ENCODE results near the gene STK40.
A peak's percentile ranks its signal among the peaks of the same experiment; 100 is the strongest.

Gene STK40

DNA sequence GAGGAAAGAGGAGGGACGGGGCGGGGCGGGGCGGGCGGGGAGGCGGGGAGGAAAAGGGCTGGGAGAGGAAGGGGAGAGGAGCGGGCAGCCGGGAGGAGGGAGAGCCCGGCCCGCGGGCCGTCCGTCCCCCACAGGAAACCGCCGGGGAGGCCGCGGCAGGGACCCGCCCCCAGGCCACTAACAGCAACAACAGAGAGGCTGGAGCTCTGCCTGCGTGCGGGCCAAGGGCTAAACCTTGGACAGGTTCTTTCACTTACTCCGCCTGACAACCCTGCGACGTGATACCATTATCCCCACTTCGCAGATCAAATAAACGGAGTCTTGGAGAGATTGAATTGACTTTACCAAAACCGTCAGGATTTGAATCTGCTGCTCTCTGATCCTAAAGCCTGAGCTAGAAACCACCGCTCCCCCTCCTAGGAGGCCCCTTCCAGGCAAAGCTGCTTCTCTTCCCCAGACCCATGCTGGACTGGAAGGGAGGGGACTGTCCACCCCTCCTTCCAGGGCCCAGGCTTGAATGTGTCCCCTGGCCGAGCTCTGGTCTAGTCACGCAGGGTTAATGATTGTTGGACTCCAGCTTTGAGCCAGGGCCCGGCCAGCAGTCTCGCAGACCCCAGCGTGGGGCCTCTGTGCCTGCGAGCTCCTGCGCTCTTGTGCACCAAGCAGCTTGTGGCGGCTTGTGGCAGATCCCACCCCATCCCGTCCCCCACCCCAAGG is 61.9 kb downstream of the STK40 start, which contains the start of gene EVA1B:
TSS of gene EVA1B (minus strand) at position 10 of the 717 bp plus-strand sequence. CDS start 608 bp downstream, outside the sequence.
- H3K4me3 ChIP-seq (ENCODE audit: control insufficient read depth, low read depth, low read length) = peak within 1 kb of the TSS; percentile 56
- TF ChIP-seq, protein P1, sequence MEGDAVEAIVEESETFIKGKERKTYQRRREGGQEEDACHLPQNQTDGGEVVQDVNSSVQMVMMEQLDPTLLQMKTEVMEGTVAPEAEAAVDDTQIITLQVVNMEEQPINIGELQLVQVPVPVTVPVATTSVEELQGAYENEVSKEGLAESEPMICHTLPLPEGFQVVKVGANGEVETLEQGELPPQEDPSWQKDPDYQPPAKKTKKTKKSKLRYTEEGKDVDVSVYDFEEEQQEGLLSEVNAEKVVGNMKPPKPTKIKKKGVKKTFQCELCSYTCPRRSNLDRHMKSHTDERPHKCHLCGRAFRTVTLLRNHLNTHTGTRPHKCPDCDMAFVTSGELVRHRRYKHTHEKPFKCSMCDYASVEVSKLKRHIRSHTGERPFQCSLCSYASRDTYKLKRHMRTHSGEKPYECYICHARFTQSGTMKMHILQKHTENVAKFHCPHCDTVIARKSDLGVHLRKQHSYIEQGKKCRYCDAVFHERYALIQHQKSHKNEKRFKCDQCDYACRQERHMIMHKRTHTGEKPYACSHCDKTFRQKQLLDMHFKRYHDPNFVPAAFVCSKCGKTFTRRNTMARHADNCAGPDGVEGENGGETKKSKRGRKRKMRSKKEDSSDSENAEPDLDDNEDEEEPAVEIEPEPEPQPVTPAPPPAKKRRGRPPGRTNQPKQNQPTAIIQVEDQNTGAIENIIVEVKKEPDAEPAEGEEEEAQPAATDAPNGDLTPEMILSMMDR (IDR thresholded peaks at IDR 0.05; ENCODE audit: control insufficient read depth, insufficient read depth, low read depth, low read length, missing control alignments) = no peak
- peak; percentile 16 for DNase-seq (ENCODE audit: low read depth)

DNA sequence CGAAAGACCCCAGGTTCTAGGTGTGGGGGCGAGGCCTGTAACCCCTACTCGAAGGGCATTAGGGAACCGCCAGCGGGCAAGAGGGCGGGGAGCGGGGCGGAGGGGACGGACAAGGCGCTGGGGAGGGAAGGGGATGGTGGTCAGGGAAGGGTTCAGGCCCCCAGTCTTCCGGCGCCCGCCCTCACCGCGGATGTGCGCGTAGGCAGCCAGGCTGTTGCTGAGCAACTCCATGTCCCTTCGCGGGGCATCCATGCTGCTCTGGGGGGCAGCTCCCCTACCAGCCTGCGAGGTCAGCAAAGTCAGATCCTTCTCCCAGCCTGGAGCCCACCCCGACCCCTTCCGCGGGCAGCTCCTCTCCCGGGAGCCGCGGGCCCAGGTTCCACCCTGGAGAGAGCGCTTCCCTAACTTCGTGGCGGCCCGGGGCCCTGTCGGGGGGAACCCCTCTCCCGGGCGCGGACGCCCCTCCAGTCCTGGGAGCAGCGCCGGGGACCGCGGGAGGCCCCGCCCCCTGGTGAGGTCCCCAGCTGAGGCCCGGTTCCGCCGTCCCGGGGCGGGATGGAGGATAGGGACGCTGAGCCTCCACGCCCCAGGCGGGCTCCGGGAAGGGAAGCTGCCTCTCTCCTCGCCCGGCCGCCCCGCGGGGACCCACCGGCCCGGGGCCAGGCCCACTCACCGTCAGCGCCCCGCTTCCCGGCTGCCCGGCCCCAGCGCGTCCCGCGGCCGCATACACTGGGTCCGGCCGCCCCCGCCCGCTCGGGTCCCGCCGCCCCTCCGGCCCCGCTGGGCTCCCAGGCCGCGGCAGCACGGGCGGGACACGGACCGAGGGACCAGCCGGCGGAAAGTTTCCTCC is 62.7 kb downstream of the STK40 start:
- TF ChIP-seq, protein P1 (IDR thresholded peaks at IDR 0.05; ENCODE audit: control insufficient read depth, insufficient read depth, low read depth, low read length, missing control alignments) = no peak
- peak overlapping the region; percentile 56 for H3K4me3 ChIP-seq (ENCODE audit: control insufficient read depth, low read depth, low read length)
- peak; percentile 13 for DNase-seq (ENCODE audit: low read depth)

DNA sequence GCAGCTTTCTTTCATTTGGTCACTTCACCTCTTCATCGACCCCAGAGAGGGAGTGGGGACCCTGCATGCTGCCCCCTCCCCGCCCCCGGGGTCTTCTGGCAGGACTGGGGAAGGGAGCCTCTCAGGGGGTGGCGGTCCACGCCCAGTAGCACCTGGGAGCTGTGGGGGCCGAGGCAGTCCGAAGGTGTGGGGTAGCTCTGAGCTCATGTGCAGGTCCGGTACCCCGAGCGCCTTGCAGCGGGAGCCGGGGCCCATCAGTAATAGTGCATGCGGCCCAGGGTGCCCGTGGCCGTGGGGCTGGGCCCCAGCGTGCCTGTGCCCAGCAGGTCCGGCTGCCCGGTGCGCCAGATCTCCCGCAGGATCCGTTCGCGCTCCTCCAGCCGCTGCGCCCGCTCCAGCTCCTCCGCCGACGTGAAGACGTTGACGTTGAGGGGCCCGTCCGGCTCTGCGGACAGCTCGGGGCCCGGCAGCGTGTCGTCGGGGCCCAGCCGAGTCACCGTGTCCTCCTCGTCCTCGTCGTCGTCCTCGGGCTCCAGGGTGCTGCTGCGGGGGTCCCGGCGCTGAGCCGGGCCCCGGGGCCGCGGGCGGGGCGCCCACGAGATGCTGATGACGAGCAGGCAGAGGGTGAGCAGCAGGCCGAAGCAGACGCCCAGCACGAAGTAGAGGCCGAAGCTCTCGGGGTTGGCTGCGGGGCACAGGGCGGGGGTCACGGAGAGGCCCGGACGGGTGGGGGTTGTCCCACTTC is 63.5 kb downstream of the STK40 start:
- TF ChIP-seq, protein P1 (IDR thresholded peaks at IDR 0.05; ENCODE audit: control insufficient read depth, insufficient read depth, low read depth, low read length, missing control alignments) = no peak
- no peak for DNase-seq (ENCODE audit: low read depth)
- H3K4me3 ChIP-seq (ENCODE audit: control insufficient read depth, low read depth, low read length) = peak overlapping the region; percentile 56

DNA sequence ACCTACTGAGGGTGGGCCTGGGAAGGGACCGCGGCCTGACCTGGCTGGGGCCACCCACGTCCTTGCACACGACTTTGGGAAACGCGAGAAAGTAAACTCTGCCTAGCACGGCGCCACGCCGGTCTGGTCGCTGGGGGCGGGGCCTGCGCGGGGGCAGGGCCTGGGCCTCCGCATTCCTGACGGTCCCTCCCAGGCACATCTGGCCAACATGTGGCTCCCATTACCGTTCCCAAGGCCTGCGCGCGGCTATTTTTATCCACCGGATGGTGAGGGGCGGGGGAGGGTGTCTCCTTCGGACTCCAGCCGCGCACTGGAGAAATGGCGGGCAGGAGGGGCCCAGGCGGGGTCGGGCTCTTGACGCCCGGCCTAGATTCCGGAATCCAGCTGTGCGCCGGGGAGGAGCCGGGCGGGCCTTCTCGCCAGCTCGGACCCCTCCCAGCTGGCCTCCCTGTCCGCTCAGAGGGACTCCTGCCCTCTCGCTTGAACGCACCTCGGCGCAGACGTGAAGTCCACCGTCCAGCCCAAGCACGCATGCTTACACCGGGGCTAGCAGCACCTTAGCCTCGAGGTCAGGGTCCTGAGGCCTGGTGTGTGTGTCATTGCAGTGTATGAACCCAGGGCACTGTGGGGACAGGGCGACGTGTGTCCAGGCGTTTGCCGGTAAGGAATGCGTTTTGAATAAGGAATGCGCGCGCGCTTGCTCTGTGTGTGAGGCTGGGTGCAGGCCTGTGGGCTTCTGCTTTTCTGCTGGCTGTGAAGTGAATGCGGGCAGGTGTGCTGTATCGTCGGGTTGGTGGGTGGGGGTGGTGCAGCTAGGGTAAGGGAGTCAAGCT is 64.4 kb downstream of the STK40 start:
- H3K4me3 ChIP-seq (ENCODE audit: control insufficient read depth, low read depth, low read length) = peak overlapping the region; percentile 56
- TF ChIP-seq, protein P1 (IDR thresholded peaks at IDR 0.05; ENCODE audit: control insufficient read depth, insufficient read depth, low read depth, low read length, missing control alignments) = no peak
- peak; percentile 79 for DNase-seq (ENCODE audit: low read depth)

DNA sequence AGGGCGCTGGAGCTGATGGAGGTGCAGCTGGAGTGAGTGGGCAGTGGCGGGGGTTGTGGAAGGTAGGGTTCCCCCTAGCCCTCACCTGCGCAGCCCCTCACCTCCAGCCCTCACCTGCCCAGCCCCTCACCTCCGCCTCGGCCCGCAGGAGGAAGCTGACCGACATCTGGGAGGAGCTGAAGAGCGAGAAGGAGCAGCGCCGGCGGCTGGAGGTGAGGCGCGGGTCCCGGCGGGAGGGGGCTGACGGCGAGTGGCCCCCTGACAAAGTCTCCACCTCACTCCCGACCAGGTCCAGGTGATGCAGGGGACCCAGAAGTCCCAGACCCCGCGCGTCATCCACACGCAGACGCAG is 65.0 kb downstream of the STK40 start:
- TF ChIP-seq, protein P1 (IDR thresholded peaks at IDR 0.05; ENCODE audit: control insufficient read depth, insufficient read depth, low read depth, low read length, missing control alignments) = no peak
- H3K4me3 ChIP-seq (ENCODE audit: control insufficient read depth, low read depth, low read length) = peak overlapping the region; percentile 56
- no peak for DNase-seq (ENCODE audit: low read depth)
